DOHH2 (cell line): ENCODE measurements around the gene MAP7D2.

ENCODE experiments used
- CTCF ChIP-seq: fragments of 200-600 bp; sonication (generic); IDR thresholded peaks from one replicate; pipeline ENCODE4 v1.5.1; 2014; ENCODE audit warnings: antibody characterized with exemption, mild to moderate bottlenecking, low read depth, low read length; ENCODE audit not compliant: poor library complexity, severe bottlenecking
- EZH2phosphoT487 ChIP-seq: fragments of 200-600 bp; sonication (generic); IDR thresholded peaks from 2 replicates; pipeline ENCODE4 v1.6.1; 2017; ENCODE audit warnings: borderline replicate concordance, mild to moderate bottlenecking, antibody characterized with exemption, low read length, moderate library complexity, mixed read lengths

- TF ChIP-seq CTCF (no peak), EZH2phosphoT487 (no peak)
Observed at GRCh38 chrX:20101934-20102581, 14.6 kb downstream of the MAP7D2 start.
